ENCODE results near the gene GPANK1. TPM values are rescaled to one million over a fixed set of nuclear protein-coding genes. Genes with fewer than 3 reads are reported as not detected.
"Not testable (repeated sequence)": the region's sequence is repeated elsewhere in the genome, so short reads cannot be mapped to it uniquely, and the experiment has no call there.

GPANK1 gene
- total and polyA plus RNA-seq, 7 donors, result 13.6 to 49.7 (median 22.6) TPM

DNA sequence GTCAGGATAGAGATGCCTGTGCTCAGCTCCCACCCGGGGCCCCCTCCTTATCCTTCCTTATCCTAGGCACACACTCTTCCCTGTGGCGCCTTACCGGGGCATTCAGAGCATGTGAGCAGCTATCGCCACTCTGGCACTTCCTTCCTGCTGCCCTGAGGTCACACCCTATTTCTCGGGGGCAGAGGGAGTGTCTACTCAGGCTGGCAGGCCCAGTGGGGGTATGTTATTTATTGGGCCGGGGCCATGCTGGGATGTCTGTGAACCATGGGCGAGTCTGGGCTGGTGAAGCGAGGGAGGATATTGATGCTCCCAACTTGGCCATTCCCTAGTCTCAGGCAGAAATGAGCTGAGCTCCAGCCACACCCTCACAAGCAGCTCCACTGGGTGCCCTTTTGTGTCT is 46.4 kb upstream of the GPANK1 start:
- TF ChIP-seq, protein P1, sequence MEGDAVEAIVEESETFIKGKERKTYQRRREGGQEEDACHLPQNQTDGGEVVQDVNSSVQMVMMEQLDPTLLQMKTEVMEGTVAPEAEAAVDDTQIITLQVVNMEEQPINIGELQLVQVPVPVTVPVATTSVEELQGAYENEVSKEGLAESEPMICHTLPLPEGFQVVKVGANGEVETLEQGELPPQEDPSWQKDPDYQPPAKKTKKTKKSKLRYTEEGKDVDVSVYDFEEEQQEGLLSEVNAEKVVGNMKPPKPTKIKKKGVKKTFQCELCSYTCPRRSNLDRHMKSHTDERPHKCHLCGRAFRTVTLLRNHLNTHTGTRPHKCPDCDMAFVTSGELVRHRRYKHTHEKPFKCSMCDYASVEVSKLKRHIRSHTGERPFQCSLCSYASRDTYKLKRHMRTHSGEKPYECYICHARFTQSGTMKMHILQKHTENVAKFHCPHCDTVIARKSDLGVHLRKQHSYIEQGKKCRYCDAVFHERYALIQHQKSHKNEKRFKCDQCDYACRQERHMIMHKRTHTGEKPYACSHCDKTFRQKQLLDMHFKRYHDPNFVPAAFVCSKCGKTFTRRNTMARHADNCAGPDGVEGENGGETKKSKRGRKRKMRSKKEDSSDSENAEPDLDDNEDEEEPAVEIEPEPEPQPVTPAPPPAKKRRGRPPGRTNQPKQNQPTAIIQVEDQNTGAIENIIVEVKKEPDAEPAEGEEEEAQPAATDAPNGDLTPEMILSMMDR (IDR thresholded peaks at IDR 0.05), result no peak
- no peaks in the 10 kb centered on the region for H3K9me3 ChIP-seq
- 68 to 74% (median 73%) methylated on average over 8 of the region's 8 CpGs for WGBS, 3 donors
- DNase-seq (no peak), ATAC-seq (peak in 1 of 4 donors; percentile 32)
- H3K4me3 ChIP-seq, result no peak overlapping the region
- H3K27me3 ChIP-seq (ENCODE audit: insufficient read depth in 3 of 3, low read length in 2 of 3), result no peaks in the 10 kb centered on the region
- no peak overlapping the region for H3K27ac ChIP-seq
- intact Hi-C loops (cut with DNase I), result no loop called here
- no peaks in the 10 kb centered on the region for H3K36me3 ChIP-seq (ENCODE audit: insufficient read depth in 1 of 2, low read depth in 1 of 2)
- no peaks in the 10 kb centered on the region for H3K4me1 ChIP-seq

DNA sequence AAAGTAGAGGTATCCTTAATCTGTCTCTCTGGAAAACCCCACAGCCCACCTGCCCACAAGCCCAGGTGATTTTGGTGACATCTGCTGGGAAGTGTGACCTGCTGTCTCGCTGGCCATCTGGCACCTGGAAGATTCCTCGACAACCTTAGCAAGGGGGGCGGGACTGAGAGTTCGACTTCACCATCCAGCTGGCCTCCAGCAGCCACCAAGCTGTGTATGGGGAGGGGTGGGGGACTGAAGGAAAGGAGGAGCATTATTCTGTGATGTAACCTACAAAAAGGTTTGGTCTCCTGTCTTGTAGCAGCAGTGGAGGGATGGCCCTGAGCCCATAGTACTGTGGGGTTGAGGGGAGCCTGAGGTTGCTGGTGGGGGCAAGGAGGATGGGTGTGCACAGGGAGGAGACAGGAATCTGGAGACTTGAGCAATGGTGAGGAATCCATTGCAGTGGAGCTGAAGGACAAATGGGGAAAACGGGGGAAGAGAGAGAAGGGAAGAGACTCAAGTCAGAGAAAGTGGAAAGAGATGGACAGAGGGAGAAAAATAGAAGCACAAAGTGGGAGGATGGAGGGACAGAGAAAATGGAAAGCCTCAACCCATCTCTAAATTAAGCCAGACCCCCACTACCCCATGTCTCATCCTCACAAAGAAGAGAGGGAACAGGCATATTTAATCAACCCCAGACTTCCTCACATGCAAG is 45.9 kb upstream of the GPANK1 start:
- Histone ChIP-seq H3K4me3 (no peak overlapping the region), H3K4me1 (no peaks in the 10 kb centered on the region), H3K27me3 (ENCODE audit: insufficient read depth in 3 of 3, low read length in 2 of 3) (no peaks in the 10 kb centered on the region), H3K27ac (no peak overlapping the region), H3K36me3 (ENCODE audit: insufficient read depth in 1 of 2, low read depth in 1 of 2) (no peaks in the 10 kb centered on the region), H3K9me3 (no peaks in the 10 kb centered on the region)
- intact Hi-C loops (cut with DNase I), result no loop called here
- no peak for DNase-seq
- WGBS, 3 donors, result 49 to 61% (median 57%) methylated on average over 5 of the region's 5 CpGs
- TF ChIP-seq, protein P1 (IDR thresholded peaks at IDR 0.05), result no peak
- ATAC-seq, result no peak

DNA sequence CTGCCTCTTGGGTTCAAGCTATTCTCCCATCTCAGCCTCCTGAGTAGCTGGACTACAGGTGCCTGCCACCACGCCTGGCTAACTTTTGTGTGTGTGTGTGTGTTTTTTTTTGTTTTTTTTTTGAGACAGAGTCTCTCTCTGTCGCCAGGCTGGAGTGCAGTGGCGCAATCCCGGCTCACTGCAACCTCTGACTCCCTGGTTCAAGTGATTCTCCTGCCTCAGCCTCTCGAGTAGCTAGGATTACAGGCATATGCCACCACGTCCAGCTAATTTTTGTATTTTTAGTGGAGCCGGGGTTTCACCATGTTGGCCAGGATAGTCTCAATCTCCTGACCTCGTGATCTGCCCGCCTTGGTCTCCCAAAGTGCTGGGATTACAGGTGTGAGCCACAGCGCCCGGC is 44.4 kb upstream of the GPANK1 start:
- ATAC-seq; H3K9me3 ChIP-seq; H3K36me3 ChIP-seq (ENCODE audit: insufficient read depth in 1 of 2, low read depth in 1 of 2); H3K4me3 ChIP-seq; H3K4me1 ChIP-seq; H3K27ac ChIP-seq; DNase-seq; intact Hi-C loops (cut with DNase I); H3K27me3 ChIP-seq (ENCODE audit: insufficient read depth in 3 of 3, low read length in 2 of 3): not testable (repeated sequence)
- WGBS, 3 donors, result 91 to 94% (median 91%) methylated on average over 11 of the region's 11 CpGs

DNA sequence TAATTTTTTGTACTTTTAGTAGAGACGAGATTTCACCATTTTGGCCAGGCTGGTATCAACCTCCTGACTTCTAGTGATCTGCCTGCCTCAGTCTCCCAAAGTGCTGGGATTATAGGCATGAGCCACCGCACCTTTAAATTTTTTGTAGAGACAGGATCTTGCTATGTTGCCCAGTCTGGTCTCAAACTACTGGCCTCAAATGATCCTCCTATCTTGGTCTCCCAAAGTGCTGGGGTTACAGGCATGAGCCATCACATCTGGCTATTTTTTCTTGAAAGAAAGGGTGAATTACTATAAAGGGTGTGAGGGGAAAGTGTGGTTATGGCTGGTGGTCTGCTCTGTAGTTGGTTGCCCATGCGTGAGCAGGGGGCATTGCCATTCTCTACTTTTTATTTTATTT is 43.4 kb upstream of the GPANK1 start:
- Histone ChIP-seq H3K36me3 (ENCODE audit: insufficient read depth in 1 of 2, low read depth in 1 of 2) (no peaks in the 10 kb centered on the region), H3K4me3 (no peak overlapping the region), H3K27me3 (ENCODE audit: insufficient read depth in 3 of 3, low read length in 2 of 3) (no peaks in the 10 kb centered on the region), H3K27ac (no peak overlapping the region), H3K9me3 (no peaks in the 10 kb centered on the region), H3K4me1 (peaks cover 5% of the 10 kb centered on the region)
- TF ChIP-seq, protein P1 (IDR thresholded peaks at IDR 0.05), result no peak
- no peak for DNase-seq
- WGBS, 3 donors, result 91 to 97% (median 95%) methylated on average over 3 of the region's 3 CpGs
- ATAC-seq, result no peak
- intact Hi-C loops (cut with DNase I), result no loop called here

DNA sequence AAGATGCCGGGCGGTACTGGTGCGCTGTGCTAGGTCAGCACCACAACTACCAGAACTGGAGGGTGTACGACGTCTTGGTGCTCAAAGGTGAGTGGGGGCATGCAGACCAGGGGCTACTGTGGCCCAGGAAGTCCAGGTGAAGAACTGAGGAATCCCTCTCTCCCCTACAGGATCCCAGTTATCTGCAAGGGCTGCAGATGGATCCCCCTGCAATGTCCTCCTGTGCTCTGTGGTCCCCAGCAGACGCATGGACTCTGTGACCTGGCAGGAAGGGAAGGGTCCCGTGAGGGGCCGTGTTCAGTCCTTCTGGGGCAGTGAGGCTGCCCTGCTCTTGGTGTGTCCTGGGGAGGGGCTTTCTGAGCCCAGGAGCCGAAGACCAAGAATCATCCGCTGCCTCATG is 42.9 kb upstream of the GPANK1 start:
- TF ChIP-seq, protein P1 (IDR thresholded peaks at IDR 0.05), result no peak
- no peaks in the 10 kb centered on the region for H3K27me3 ChIP-seq (ENCODE audit: insufficient read depth in 3 of 3, low read length in 2 of 3)
- ATAC-seq (no peak), DNase-seq (no peak)
- H3K4me3 ChIP-seq, result no peak overlapping the region
- 82 to 89% (median 88%) methylated on average over 10 of the region's 10 CpGs for WGBS, 3 donors
- no peaks in the 10 kb centered on the region for H3K36me3 ChIP-seq (ENCODE audit: insufficient read depth in 1 of 2, low read depth in 1 of 2)
- H3K27ac ChIP-seq, result no peak overlapping the region
- intact Hi-C loops (cut with DNase I), result no loop called here
- H3K9me3 ChIP-seq, result no peaks in the 10 kb centered on the region
- H3K4me1 ChIP-seq, result peaks cover 5% of the 10 kb centered on the region
